HG02623 (cell line): ENCODE measurements around the gene POLR1F.
A peak's percentile ranks its signal among the peaks of the same experiment; 100 is the strongest.
"Not testable (repeated sequence)": the region's sequence is repeated elsewhere in the genome, so short reads cannot be mapped to it uniquely, and the experiment has no call there.

Experiments
- ATAC-seq: cut with Tn5 transposase; IDR thresholded peaks from one replicate; pipeline ENCODE4 v1.9.1; 2021; ENCODE audit warnings: moderate library complexity; ENCODE audit not compliant: unreplicated experiment

The POLR1F gene

GRCh38 chr7:19708397-19709248, at the start of gene POLR1F:
Gene POLR1F, minus strand, starts transcription at chr7:19709037. Its CDS starts 21 bp downstream, at chr7:19709016.
- peak; percentile 98 for ATAC-seq

- no peak for ATAC-seq
Observed at GRCh38 chr7:19754521-19755116, 45.8 kb upstream of the POLR1F start.

- ATAC-seq = no peak
Observed at GRCh38 chr7:19752020-19752419, 43.2 kb upstream of the POLR1F start.

- ATAC-seq = no peak
Observed at GRCh38 chr7:19749658-19750057, 40.8 kb upstream of the POLR1F start.

- no peak for ATAC-seq
Observed at GRCh38 chr7:19747740-19748339, 39.0 kb upstream of the POLR1F start.

- ATAC-seq = no peak
Observed at GRCh38 chr7:19744075-19744474, 35.2 kb upstream of the POLR1F start.

GRCh38 chr7:19728716-19729115, 19.9 kb upstream of the POLR1F start:
- ATAC-seq = no peak

- no peak for ATAC-seq
Observed at GRCh38 chr7:19725770-19726169, 16.9 kb upstream of the POLR1F start.

- ATAC-seq = no peak
Observed at GRCh38 chr7:19715499-19715898, 6.7 kb upstream of the POLR1F start.

GRCh38 chr7:19713676-19714075, 4.8 kb upstream of the POLR1F start:
- ATAC-seq = no peak

GRCh38 chr7:19709249-19709578, 377 bp upstream of the POLR1F start:
- ATAC-seq = no peak

GRCh38 chr7:19707240-19707639, 1.6 kb downstream of the POLR1F start:
- ATAC-seq = no peak

- ATAC-seq = no peak
Observed at GRCh38 chr7:19705663-19706062, 3.2 kb downstream of the POLR1F start.

GRCh38 chr7:19701471-19701870, 7.4 kb downstream of the POLR1F start:
- no peak for ATAC-seq

- ATAC-seq = no peak
Observed at GRCh38 chr7:19700936-19701335, 7.9 kb downstream of the POLR1F start.

- ATAC-seq = no peak
Observed at GRCh38 chr7:19698331-19698730, 10.5 kb downstream of the POLR1F start.

GRCh38 chr7:19696926-19697325, 11.9 kb downstream of the POLR1F start:
- ATAC-seq = no peak

GRCh38 chr7:19692111-19692828, 16.6 kb downstream of the POLR1F start:
- no peak for ATAC-seq

- no peak for ATAC-seq
Observed at GRCh38 chr7:19690736-19691135, 18.1 kb downstream of the POLR1F start.

- ATAC-seq = not testable (repeated sequence)
Observed at GRCh38 chr7:19689130-19689529, 19.7 kb downstream of the POLR1F start.

GRCh38 chr7:19681596-19681995, 27.2 kb downstream of the POLR1F start:
- no peak for ATAC-seq
